Measurements from ENCODE around the gene FBN2. TPM values are rescaled to one million over a fixed set of nuclear protein-coding genes. Genes with fewer than 3 reads are reported as not detected.
"Not testable (repeated sequence)": the region's sequence is repeated elsewhere in the genome, so short reads cannot be mapped to it uniquely, and the experiment has no call there.

The FBN2 gene
- total RNA-seq, 4 donors from 2014 or later: 5.4 to 14.9 (median 10.1) TPM

- DNase-seq (ENCODE audit: extremely low spot score): no peak
- H3K36me3 ChIP-seq: no peaks in the 10 kb centered on the region
- no peaks in the 10 kb centered on the region for H3K27me3 ChIP-seq
- 65% methylated on average over 2 of the region's 2 CpGs for WGBS
- no peaks in the 10 kb centered on the region for H3K9me3 ChIP-seq
- H3K4me1 ChIP-seq: peaks cover 3 to 31% (median 29%) of the 10 kb centered on the region in 4 donors
- H3K4me3 ChIP-seq: no peak overlapping the region
- no peak for TF ChIP-seq EP300 (IDR thresholded peaks at IDR 0.05)
- no peak for TF ChIP-seq POLR2A (IDR thresholded peaks at IDR 0.05; ENCODE audit: low read depth)
- TF ChIP-seq CTCF (IDR thresholded peaks at IDR 0.05): no peak
- no peak for TF ChIP-seq POLR2AphosphoS5 (IDR thresholded peaks at IDR 0.05)
- intact Hi-C loops (cut with DNase I): no loop called here
- peak overlapping the region in 1 of 4 donors; percentile 5 for H3K27ac ChIP-seq (replicated peaks in 1 of 4)
Observed at GRCh38 chr5:128402506-128402905, 135.5 kb downstream of the FBN2 start.

- intact Hi-C loops (cut with DNase I); H3K36me3 ChIP-seq; DNase-seq (ENCODE audit: extremely low spot score); H3K27ac ChIP-seq (replicated peaks in 1 of 4); H3K9me3 ChIP-seq; H3K27me3 ChIP-seq; H3K4me3 ChIP-seq: not testable (repeated sequence)
- peaks cover 3 to 22% (median 17%) of the 10 kb centered on the region in 4 donors for H3K4me1 ChIP-seq
- WGBS: 94% methylated on average over 2 of the region's 2 CpGs
Observed at GRCh38 chr5:128400766-128401165, 137.3 kb downstream of the FBN2 start.

GRCh38 chr5:128399111-128399510 is 138.9 kb downstream of the FBN2 start:
- WGBS: 58% methylated on average over 1 of the region's 1 CpG
- no peak for DNase-seq (ENCODE audit: extremely low spot score)
- no peaks in the 10 kb centered on the region for H3K27me3 ChIP-seq
- TF ChIP-seq CTCF (IDR thresholded peaks at IDR 0.05): no peak
- TF ChIP-seq EP300 (IDR thresholded peaks at IDR 0.05): no peak
- TF ChIP-seq POLR2A (IDR thresholded peaks at IDR 0.05; ENCODE audit: low read depth): no peak
- no peak for TF ChIP-seq POLR2AphosphoS5 (IDR thresholded peaks at IDR 0.05)
- H3K27ac ChIP-seq (replicated peaks in 1 of 4): no peak overlapping the region
- no peaks in the 10 kb centered on the region for H3K9me3 ChIP-seq
- intact Hi-C loops (cut with DNase I): no loop called here
- peaks cover 0 to 4% (median 0%) of the 10 kb centered on the region in 4 donors for H3K36me3 ChIP-seq
- H3K4me3 ChIP-seq: no peak overlapping the region
- peaks cover 3 to 21% (median 17%) of the 10 kb centered on the region in 4 donors for H3K4me1 ChIP-seq

GRCh38 chr5:128397876-128398275 is 140.2 kb downstream of the FBN2 start:
- TF ChIP-seq POLR2A (IDR thresholded peaks at IDR 0.05; ENCODE audit: low read depth): no peak
- TF ChIP-seq EP300 (IDR thresholded peaks at IDR 0.05): no peak
- TF ChIP-seq CTCF (IDR thresholded peaks at IDR 0.05): no peak
- H3K9me3 ChIP-seq: no peaks in the 10 kb centered on the region
- no peak for DNase-seq (ENCODE audit: extremely low spot score)
- H3K36me3 ChIP-seq: peaks cover 0 to 4% (median 0%) of the 10 kb centered on the region in 4 donors
- H3K4me1 ChIP-seq: peaks cover 3 to 8% (median 7%) of the 10 kb centered on the region in 4 donors
- H3K27ac ChIP-seq (replicated peaks in 1 of 4): no peak overlapping the region
- 89% methylated on average over 2 of the region's 2 CpGs for WGBS
- intact Hi-C loops (cut with DNase I): no loop called here
- H3K4me3 ChIP-seq: no peak overlapping the region
- no peaks in the 10 kb centered on the region for H3K27me3 ChIP-seq

GRCh38 chr5:128395073-128395472 is 143.0 kb downstream of the FBN2 start:
- TF ChIP-seq POLR2AphosphoS5 (IDR thresholded peaks at IDR 0.05) (no peak), POLR2A (IDR thresholded peaks at IDR 0.05; ENCODE audit: low read depth) (no peak), CTCF (IDR thresholded peaks at IDR 0.05) (no peak), EP300 (IDR thresholded peaks at IDR 0.05) (no peak)
- H3K4me3 ChIP-seq: no peak overlapping the region
- H3K27ac ChIP-seq (replicated peaks in 1 of 4): no peak overlapping the region
- intact Hi-C loops (cut with DNase I): no loop called here
- no peak for DNase-seq (ENCODE audit: extremely low spot score)
- WGBS: 91% methylated on average over 7 of the region's 8 CpGs
- no peaks in the 10 kb centered on the region for H3K4me1 ChIP-seq
- no peaks in the 10 kb centered on the region for H3K27me3 ChIP-seq
- no peaks in the 10 kb centered on the region for H3K9me3 ChIP-seq
- H3K36me3 ChIP-seq: peaks cover 0 to 4% (median 0%) of the 10 kb centered on the region in 4 donors

Data from esophagus muscularis mucosa (tissue), 4 donors.